WTC11 (cell line): ENCODE measurements around the gene TUBE1. TPM values are rescaled to one million over a fixed set of nuclear protein-coding genes. Genes with fewer than 3 reads are reported as not detected.

Source experiments
- ATAC-seq: fragments of 200-7000 bp; cut with Tn5 transposase; 2 replicates; pipeline ENCODE4 v1.10.0; 2021; ENCODE audit warnings: mild to moderate bottlenecking, moderate library complexity
- CTCF ChIA-PET: fragments of 300-600 bp; sonication (Branson Sonifier 250); formaldehyde crosslinking; loops from one replicate; lab custom pipeline; 2021; ENCODE audit warnings: antibody characterized with exemption; lab: Charles Lee
- POLR2A ChIA-PET: fragments of 350-600 bp; sonication (Branson Sonifier 250); formaldehyde crosslinking; loops from one replicate; lab custom pipeline; 2021; ENCODE audit warnings: antibody characterized with exemption; lab: Charles Lee
- DNase-seq: peaks from one replicate; pipeline ENCODE4 v3.0.0; 2021; ENCODE audit warnings: low spot score
- H3K27ac Mint-ChIP-seq: 2 replicates; pipeline ENCODE4 v1.8.0; 2021; ENCODE audit warnings: mixed read lengths
- H3K27me3 Mint-ChIP-seq: 2 replicates; pipeline ENCODE4 v1.8.0; 2021; ENCODE audit warnings: low read depth, mild to moderate bottlenecking, moderate library complexity, mixed read lengths
- H3K36me3 Mint-ChIP-seq: 2 replicates; pipeline ENCODE4 v1.8.0; 2021; ENCODE audit warnings: mixed read lengths
- H3K4me1 Mint-ChIP-seq: 2 replicates; pipeline ENCODE4 v1.8.0; 2022; ENCODE audit warnings: mixed read lengths
- H3K4me3 Mint-ChIP-seq: 2 replicates; pipeline ENCODE4 v1.8.0; 2021; ENCODE audit warnings: mild to moderate bottlenecking, moderate library complexity, mixed read lengths
- H3K9me3 Mint-ChIP-seq: 2 replicates; pipeline ENCODE4 v1.8.0; 2021; ENCODE audit warnings: mixed read lengths
- CREB1 ChIP-seq: sonication (generic); formaldehyde crosslinking; IDR thresholded peaks from 2 replicates; pipeline ENCODE4 v1.8.0; 2023; ENCODE audit warnings: mild to moderate bottlenecking, missing genetic modification reagents
- ELF4 ChIP-seq: sonication (generic); formaldehyde crosslinking; IDR thresholded peaks from 2 replicates; pipeline ENCODE4 v1.8.1; 2022; ENCODE audit warnings: low read depth, mild to moderate bottlenecking, moderate library complexity, missing genetic modification reagents
- ESRRA ChIP-seq: sonication (generic); formaldehyde crosslinking; IDR thresholded peaks from 2 replicates; pipeline ENCODE4 v1.8.1; 2022; ENCODE audit warnings: mild to moderate bottlenecking, missing genetic modification reagents, borderline replicate concordance
- FOXP1 ChIP-seq: sonication (generic); formaldehyde crosslinking; IDR thresholded peaks from 2 replicates; pipeline ENCODE4 v1.8.0; 2022; ENCODE audit warnings: missing genetic modification reagents, mild to moderate bottlenecking, moderate library complexity, borderline replicate concordance
- GABPB1 ChIP-seq: sonication (generic); formaldehyde crosslinking; IDR thresholded peaks from 2 replicates; pipeline ENCODE4 v1.8.1; 2023; ENCODE audit warnings: mild to moderate bottlenecking, missing genetic modification reagents
- KAT7 ChIP-seq: sonication (generic); formaldehyde crosslinking; IDR thresholded peaks from 2 replicates; pipeline ENCODE4 v1.8.1; 2023; ENCODE audit warnings: missing genetic modification reagents, mild to moderate bottlenecking, borderline replicate concordance
- NFATC4 ChIP-seq: fragments of 250-450 bp; sonication (Bioruptor Pico); IDR thresholded peaks from 2 replicates; pipeline ENCODE4 v1.9.0; 2021; ENCODE audit warnings: mild to moderate bottlenecking
- NFYB ChIP-seq: sonication (generic); formaldehyde crosslinking; conservative IDR thresholded peaks from 2 replicates; pipeline ENCODE4 v1.8.0; 2022; ENCODE audit warnings: low read depth, missing genetic modification reagents
- SOX15 ChIP-seq: fragments of 250-450 bp; sonication (Bioruptor Pico); IDR thresholded peaks from 2 replicates; pipeline ENCODE4 v1.9.0; 2021; ENCODE audit warnings: mild to moderate bottlenecking
- ZNF219 ChIP-seq: sonication (generic); formaldehyde crosslinking; IDR thresholded peaks from 2 replicates; pipeline ENCODE4 v1.8.0; 2023; ENCODE audit warnings: missing genetic modification reagents, mild to moderate bottlenecking, borderline replicate concordance
- ZNF317 ChIP-seq: sonication (generic); formaldehyde crosslinking; IDR thresholded peaks from 2 replicates; pipeline ENCODE4 v1.8.1; 2023; ENCODE audit warnings: low read depth, mild to moderate bottlenecking, moderate library complexity, missing genetic modification reagents, borderline replicate concordance
- total RNA-seq: library from RNA; stranded (reverse); gene quantifications from 3 replicates; pipeline ENCODE4 v1.2.3, GENCODE V29; 2021
- TF ChIP-seq, protein P1 (sequence below): sonication (generic); formaldehyde crosslinking; IDR thresholded peaks from 2 replicates; pipeline ENCODE4 v1.8.0; 2023; ENCODE audit warnings: missing genetic modification reagents
- TF ChIP-seq, protein P2 (sequence below): sonication (generic); formaldehyde crosslinking; IDR thresholded peaks from 2 replicates; pipeline ENCODE4 v1.8.0; 2022; ENCODE audit warnings: missing genetic modification reagents
- TF ChIP-seq, protein P3 (sequence below): sonication (generic); formaldehyde crosslinking; IDR thresholded peaks from 2 replicates; pipeline ENCODE4 v1.8.1; 2023; ENCODE audit warnings: mild to moderate bottlenecking, missing genetic modification reagents
- TF ChIP-seq, protein P4 (sequence below): sonication (generic); formaldehyde crosslinking; IDR thresholded peaks from 2 replicates; pipeline ENCODE4 v1.8.0; 2022; ENCODE audit warnings: mild to moderate bottlenecking, missing genetic modification reagents
- TF ChIP-seq, protein P5 (sequence below): fragments of 250-450 bp; sonication (Bioruptor Pico); IDR thresholded peaks from 2 replicates; pipeline ENCODE4 v1.8.0; 2021; ENCODE audit warnings: mild to moderate bottlenecking
- TF ChIP-seq, protein P6 (sequence below): sonication (generic); formaldehyde crosslinking; IDR thresholded peaks from 2 replicates; pipeline ENCODE4 v1.8.1; 2023; ENCODE audit warnings: mild to moderate bottlenecking, missing genetic modification reagents, borderline replicate concordance

TUBE1 gene
- total RNA-seq, 1 experiment from 2014 or later, result 16.9 TPM

DNA sequence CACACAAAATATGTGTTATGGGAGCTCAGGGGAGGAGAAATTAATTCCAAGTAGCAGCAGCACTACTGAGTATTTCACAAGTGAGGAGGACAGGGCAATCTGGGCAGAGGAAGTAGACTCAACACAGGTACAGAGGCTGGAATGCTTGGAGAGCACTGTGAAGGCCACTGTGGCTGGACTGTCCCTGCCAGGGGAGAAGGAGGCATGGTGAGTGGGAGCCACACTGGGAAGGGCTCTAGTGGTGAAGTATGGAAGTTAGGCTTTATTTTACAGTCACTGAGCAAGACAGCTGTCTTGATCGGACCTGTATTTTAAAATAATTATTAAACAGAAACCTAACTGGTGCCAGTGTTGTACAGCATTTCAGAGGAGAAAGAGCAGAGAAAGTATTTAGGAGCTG, 28.9 kb upstream of the TUBE1 start:
- Mint-ChIP-seq H3K4me3 (no peak overlapping the region), H3K27ac (no peak overlapping the region), H3K36me3 (no peaks in the 10 kb centered on the region), H3K9me3 (no peaks in the 10 kb centered on the region), H3K27me3 (no peaks in the 10 kb centered on the region), H3K4me1 (no peaks in the 10 kb centered on the region)
- ATAC-seq (peak; percentile 91), DNase-seq (peak; percentile 17)
- CTCF ChIA-PET, result interaction anchor here (0.8 to 1.8 kb wide), 3 partner anchors 29 to 54 kb away, joined by 3 to 5 read pairs (median 3); partner anchors contain the start of genes FAM229B and TUBE1
- TF ChIP-seq, protein P1, sequence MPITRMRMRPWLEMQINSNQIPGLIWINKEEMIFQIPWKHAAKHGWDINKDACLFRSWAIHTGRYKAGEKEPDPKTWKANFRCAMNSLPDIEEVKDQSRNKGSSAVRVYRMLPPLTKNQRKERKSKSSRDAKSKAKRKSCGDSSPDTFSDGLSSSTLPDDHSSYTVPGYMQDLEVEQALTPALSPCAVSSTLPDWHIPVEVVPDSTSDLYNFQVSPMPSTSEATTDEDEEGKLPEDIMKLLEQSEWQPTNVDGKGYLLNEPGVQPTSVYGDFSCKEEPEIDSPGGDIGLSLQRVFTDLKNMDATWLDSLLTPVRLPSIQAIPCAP (CRISPR knock-in tag), result no peak
- no peak for TF ChIP-seq ELF4
- TF ChIP-seq, protein P2, sequence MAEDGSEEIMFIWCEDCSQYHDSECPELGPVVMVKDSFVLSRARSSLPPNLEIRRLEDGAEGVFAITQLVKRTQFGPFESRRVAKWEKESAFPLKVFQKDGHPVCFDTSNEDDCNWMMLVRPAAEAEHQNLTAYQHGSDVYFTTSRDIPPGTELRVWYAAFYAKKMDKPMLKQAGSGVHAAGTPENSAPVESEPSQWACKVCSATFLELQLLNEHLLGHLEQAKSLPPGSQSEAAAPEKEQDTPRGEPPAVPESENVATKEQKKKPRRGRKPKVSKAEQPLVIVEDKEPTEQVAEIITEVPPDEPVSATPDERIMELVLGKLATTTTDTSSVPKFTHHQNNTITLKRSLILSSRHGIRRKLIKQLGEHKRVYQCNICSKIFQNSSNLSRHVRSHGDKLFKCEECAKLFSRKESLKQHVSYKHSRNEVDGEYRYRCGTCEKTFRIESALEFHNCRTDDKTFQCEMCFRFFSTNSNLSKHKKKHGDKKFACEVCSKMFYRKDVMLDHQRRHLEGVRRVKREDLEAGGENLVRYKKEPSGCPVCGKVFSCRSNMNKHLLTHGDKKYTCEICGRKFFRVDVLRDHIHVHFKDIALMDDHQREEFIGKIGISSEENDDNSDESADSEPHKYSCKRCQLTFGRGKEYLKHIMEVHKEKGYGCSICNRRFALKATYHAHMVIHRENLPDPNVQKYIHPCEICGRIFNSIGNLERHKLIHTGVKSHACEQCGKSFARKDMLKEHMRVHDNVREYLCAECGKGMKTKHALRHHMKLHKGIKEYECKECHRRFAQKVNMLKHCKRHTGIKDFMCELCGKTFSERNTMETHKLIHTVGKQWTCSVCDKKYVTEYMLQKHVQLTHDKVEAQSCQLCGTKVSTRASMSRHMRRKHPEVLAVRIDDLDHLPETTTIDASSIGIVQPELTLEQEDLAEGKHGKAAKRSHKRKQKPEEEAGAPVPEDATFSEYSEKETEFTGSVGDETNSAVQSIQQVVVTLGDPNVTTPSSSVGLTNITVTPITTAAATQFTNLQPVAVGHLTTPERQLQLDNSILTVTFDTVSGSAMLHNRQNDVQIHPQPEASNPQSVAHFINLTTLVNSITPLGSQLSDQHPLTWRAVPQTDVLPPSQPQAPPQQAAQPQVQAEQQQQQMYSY (CRISPR knock-in tag), result no peak
- TF ChIP-seq CREB1 (CRISPR knock-in tag), result no peak
- no peak for TF ChIP-seq FOXP1 (CRISPR knock-in tag)
- TF ChIP-seq ZNF219 (CRISPR knock-in tag), result no peak
- TF ChIP-seq NFATC4 (CRISPR knock-in tag), result no peak
- TF ChIP-seq KAT7, result no peak
- TF ChIP-seq GABPB1 (CRISPR knock-in tag), result no peak
- no peak for TF ChIP-seq ZNF317 (CRISPR knock-in tag)
- TF ChIP-seq SOX15 (CRISPR knock-in tag), result no peak
- TF ChIP-seq, protein P3, sequence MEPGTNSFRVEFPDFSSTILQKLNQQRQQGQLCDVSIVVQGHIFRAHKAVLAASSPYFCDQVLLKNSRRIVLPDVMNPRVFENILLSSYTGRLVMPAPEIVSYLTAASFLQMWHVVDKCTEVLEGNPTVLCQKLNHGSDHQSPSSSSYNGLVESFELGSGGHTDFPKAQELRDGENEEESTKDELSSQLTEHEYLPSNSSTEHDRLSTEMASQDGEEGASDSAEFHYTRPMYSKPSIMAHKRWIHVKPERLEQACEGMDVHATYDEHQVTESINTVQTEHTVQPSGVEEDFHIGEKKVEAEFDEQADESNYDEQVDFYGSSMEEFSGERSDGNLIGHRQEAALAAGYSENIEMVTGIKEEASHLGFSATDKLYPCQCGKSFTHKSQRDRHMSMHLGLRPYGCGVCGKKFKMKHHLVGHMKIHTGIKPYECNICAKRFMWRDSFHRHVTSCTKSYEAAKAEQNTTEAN (CRISPR knock-in tag), result no peak
- TF ChIP-seq ESRRA, result no peak
- no peak for TF ChIP-seq NFYB (CRISPR knock-in tag)
- TF ChIP-seq, protein P4, sequence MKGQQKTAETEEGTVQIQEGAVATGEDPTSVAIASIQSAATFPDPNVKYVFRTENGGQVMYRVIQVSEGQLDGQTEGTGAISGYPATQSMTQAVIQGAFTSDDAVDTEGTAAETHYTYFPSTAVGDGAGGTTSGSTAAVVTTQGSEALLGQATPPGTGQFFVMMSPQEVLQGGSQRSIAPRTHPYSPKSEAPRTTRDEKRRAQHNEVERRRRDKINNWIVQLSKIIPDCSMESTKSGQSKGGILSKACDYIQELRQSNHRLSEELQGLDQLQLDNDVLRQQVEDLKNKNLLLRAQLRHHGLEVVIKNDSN (CRISPR knock-in tag), result no peak
- POLR2A ChIA-PET, result no interaction called here

DNA sequence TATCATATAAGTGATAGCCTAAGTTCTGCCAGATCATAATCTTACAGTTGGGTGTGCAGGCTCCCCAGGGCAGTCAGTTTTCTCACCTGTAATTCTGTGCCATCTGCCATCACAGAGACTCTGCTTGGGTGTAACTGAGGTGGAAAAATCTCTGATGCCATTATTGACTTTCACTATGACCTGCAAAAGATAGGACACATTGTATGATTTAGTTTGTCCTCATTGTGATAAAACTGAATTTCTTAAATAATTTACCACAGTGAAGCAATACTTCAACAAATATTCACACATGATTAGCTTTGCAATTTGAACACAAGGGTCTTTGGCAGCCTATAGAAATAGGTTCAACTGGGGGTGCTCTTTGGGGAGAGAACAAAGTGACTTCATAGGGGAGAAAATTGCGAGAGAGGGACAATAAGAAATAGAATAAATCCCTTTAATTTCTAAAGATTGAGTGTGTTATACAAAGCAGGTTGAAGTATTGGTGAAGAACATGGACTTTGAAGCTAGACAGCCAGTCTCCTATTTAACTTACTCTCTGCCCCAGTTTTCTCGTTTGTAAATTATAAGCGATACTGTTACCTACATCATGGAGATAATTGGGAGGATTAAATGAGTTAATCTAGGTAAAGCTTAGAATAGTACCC, 27.4 kb upstream of the TUBE1 start:
- H3K4me3 Mint-ChIP-seq, result no peak overlapping the region
- H3K4me1 Mint-ChIP-seq, result no peaks in the 10 kb centered on the region
- DNase-seq, result no peak
- no peak overlapping the region for H3K27ac Mint-ChIP-seq
- no peak for ATAC-seq
- POLR2A ChIA-PET, result no interaction called here
- TF ChIP-seq, protein P5, sequence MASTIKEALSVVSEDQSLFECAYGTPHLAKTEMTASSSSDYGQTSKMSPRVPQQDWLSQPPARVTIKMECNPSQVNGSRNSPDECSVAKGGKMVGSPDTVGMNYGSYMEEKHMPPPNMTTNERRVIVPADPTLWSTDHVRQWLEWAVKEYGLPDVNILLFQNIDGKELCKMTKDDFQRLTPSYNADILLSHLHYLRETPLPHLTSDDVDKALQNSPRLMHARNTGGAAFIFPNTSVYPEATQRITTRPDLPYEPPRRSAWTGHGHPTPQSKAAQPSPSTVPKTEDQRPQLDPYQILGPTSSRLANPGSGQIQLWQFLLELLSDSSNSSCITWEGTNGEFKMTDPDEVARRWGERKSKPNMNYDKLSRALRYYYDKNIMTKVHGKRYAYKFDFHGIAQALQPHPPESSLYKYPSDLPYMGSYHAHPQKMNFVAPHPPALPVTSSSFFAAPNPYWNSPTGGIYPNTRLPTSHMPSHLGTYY (CRISPR knock-in tag), result no peak
- TF ChIP-seq, protein P6, sequence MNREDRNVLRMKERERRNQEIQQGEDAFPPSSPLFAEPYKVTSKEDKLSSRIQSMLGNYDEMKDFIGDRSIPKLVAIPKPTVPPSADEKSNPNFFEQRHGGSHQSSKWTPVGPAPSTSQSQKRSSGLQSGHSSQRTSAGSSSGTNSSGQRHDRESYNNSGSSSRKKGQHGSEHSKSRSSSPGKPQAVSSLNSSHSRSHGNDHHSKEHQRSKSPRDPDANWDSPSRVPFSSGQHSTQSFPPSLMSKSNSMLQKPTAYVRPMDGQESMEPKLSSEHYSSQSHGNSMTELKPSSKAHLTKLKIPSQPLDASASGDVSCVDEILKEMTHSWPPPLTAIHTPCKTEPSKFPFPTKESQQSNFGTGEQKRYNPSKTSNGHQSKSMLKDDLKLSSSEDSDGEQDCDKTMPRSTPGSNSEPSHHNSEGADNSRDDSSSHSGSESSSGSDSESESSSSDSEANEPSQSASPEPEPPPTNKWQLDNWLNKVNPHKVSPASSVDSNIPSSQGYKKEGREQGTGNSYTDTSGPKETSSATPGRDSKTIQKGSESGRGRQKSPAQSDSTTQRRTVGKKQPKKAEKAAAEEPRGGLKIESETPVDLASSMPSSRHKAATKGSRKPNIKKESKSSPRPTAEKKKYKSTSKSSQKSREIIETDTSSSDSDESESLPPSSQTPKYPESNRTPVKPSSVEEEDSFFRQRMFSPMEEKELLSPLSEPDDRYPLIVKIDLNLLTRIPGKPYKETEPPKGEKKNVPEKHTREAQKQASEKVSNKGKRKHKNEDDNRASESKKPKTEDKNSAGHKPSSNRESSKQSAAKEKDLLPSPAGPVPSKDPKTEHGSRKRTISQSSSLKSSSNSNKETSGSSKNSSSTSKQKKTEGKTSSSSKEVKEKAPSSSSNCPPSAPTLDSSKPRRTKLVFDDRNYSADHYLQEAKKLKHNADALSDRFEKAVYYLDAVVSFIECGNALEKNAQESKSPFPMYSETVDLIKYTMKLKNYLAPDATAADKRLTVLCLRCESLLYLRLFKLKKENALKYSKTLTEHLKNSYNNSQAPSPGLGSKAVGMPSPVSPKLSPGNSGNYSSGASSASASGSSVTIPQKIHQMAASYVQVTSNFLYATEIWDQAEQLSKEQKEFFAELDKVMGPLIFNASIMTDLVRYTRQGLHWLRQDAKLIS (CRISPR knock-in tag), result no peak
- H3K27me3 Mint-ChIP-seq, result no peaks in the 10 kb centered on the region
- no peaks in the 10 kb centered on the region for H3K36me3 Mint-ChIP-seq
- H3K9me3 Mint-ChIP-seq, result no peaks in the 10 kb centered on the region
- CTCF ChIA-PET, result no interaction called here
